22Rv1 (cell line): ENCODE data around the gene SOSTDC1.

Source experiments
- ZFX ChIP-seq: fragments of 450-650 bp; IDR thresholded peaks from 2 replicates; pipeline ENCODE4 v1.6.1; 2017; ENCODE audit warnings: antibody characterized with exemption, borderline replicate concordance
- TF ChIP-seq, protein P1 (sequence below): fragments of 450-650 bp; IDR thresholded peaks from 2 replicates; pipeline ENCODE4 v1.5.1; 2017; ENCODE audit warnings: mild to moderate bottlenecking

DNA sequence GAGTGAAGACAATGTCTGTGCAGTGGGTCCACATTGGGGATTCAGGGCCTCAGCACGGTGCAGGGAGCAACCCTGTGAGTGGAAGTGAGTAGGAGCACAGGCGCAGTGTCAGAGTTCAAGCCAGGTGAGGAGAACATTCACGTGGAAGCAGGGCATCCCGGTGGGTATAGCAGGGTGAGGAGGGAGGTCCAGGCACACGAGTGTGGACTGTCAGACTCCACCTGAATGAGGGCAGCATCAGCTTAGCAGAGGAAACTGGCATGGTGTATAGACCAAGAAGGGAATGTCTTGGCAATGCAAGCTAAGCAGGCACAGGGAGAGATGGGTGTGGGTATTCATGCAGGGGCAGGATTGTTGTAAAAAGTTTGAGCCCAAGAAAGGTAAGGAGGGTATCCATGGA lies 45.8 kb upstream of the SOSTDC1 start:
- TF ChIP-seq, protein P1, sequence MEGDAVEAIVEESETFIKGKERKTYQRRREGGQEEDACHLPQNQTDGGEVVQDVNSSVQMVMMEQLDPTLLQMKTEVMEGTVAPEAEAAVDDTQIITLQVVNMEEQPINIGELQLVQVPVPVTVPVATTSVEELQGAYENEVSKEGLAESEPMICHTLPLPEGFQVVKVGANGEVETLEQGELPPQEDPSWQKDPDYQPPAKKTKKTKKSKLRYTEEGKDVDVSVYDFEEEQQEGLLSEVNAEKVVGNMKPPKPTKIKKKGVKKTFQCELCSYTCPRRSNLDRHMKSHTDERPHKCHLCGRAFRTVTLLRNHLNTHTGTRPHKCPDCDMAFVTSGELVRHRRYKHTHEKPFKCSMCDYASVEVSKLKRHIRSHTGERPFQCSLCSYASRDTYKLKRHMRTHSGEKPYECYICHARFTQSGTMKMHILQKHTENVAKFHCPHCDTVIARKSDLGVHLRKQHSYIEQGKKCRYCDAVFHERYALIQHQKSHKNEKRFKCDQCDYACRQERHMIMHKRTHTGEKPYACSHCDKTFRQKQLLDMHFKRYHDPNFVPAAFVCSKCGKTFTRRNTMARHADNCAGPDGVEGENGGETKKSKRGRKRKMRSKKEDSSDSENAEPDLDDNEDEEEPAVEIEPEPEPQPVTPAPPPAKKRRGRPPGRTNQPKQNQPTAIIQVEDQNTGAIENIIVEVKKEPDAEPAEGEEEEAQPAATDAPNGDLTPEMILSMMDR = no peak
- no peak for TF ChIP-seq ZFX
